K562 (cell line): Measurements from ENCODE around the gene TMEM187. TPM values are rescaled to one million over a fixed set of nuclear protein-coding genes. Genes with fewer than 3 reads are reported as not detected.

Source experiments
- E2F8 ChIP-seq: fragments of 450-650 bp; IDR thresholded peaks from 2 replicates; pipeline ENCODE4 v1.7.1; 2018; ENCODE audit warnings: mild to moderate bottlenecking, low read depth; ENCODE audit not compliant: partially characterized antibody
- KLF16 ChIP-seq: IDR thresholded peaks from 2 replicates; pipeline ENCODE4 v1.6.1; 2016; ENCODE audit warnings: antibody characterized with exemption
- MGA ChIP-seq: fragments of 450-650 bp; IDR thresholded peaks from 2 replicates; pipeline ENCODE4 v1.6.1; 2016; ENCODE audit warnings: mild to moderate bottlenecking, moderate library complexity
- ZNF212 ChIP-seq: fragments of 450-650 bp; formaldehyde crosslinking; IDR thresholded peaks from 2 replicates; pipeline ENCODE4 v1.4.0; 2020; ENCODE audit warnings: mild to moderate bottlenecking
- polyA plus RNA-seq, 8 experiments: library from polyadenylated mRNA; depleted of rRNA in 4 of 8; stranded (reverse) in 5 of 8; unstranded in 3 of 8; fragments of >200 nt; fragmentation: Nextera tagmentation in 2 of 8; fragmentation: Illumina TruSeq in 1 of 8; extraction: Ambion mirVana in 2 of 8; extraction: Trizol in 1 of 8; gene quantifications; 2 replicates each; pipeline versions ENCODE4 v1.2.1 to v1.2.3, GENCODE V29; 2011 to 2014; ENCODE audit warnings: inconsistent platforms in 1 of 8, missing spikeins in 1 of 8
- total RNA-seq, 7 experiments: library from RNA; depleted of rRNA in 6 of 7; stranded (reverse); fragments of >200 nt in 6 of 7; fragmentation: Illumina TruSeq in 2 of 7; extraction: Trizol in 2 of 7; gene quantifications; 2 replicates each; pipeline versions ENCODE4 v1.2.1 to v1.2.3, GENCODE V29; 2011 to 2021; ENCODE audit warnings: low replicate concordance in 1 of 7

Gene TMEM187
- total and polyA plus RNA-seq, 9 of the 15 experiments (the other 6 are each of a cell fraction or from before 2014, with no cell fraction given), result 0.13 to 6.4 (median 1.6) TPM

DNA sequence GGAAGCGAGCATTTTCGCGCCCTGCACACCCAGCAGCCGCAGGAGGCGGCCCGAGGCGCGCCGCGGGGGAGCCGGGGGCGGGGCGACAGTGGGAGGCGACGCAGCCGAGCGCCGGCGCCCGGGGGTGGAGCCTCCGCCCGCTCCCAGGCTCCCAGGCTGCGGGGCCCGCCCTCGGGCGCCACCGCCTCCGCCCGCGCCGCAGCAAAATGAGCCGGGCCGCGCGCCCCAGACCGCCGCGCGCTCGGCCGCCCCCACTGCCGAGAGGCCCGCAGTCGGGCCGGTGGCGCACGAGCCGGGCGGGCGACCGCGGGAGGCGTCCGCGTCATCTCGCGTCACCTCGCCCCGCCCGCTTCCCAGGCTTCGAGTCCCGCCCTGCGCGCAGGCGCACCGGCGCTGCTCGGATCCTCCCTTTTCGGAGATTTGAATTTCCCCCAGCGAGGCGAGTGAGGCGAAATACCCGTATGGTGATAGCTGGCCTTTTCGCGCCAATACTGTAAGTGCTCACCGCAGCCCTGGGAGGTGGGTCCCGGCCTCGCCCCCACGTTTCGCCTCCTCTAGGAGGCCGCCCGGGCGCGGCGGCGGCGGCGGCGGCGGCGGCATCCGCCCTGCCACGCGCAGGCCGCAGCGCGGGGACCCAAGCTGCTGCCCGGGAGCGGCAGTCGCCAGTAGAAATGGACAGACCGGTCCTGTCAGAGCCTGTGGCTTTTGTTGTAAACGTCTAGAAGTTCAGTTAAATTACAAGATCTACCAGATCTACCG is at the start of gene TMEM187 (continued):
- TF ChIP-seq MGA, result no peak
- no peak for TF ChIP-seq E2F8
- peak; percentile 1; the same call in 1 of the 2 replicates for TF ChIP-seq KLF16
- no peak for TF ChIP-seq ZNF212 (CRISPR knock-in tag)
